Neural crest cell (in vitro differentiated cells): ENCODE results near the gene SNX27. TPM values are rescaled to one million over a fixed set of nuclear protein-coding genes. Genes with fewer than 3 reads are reported as not detected.

Experiments used
- DNase-seq: peaks from one replicate; pipeline ENCODE4 v3.0.0; 2021; ENCODE audit warnings: low read depth, mixed read lengths, low spot score
- H3K27ac Mint-ChIP-seq: one replicate; pipeline ENCODE4 v1.8.0; 2021; ENCODE audit warnings: mild to moderate bottlenecking, mixed read lengths; ENCODE audit not compliant: unreplicated experiment
- H3K27me3 Mint-ChIP-seq: 2 replicates; pipeline ENCODE4 v1.8.0; 2021; ENCODE audit warnings: low read depth, mild to moderate bottlenecking, mixed read lengths
- H3K36me3 Mint-ChIP-seq: 2 replicates; pipeline ENCODE4 v1.8.0; 2021; ENCODE audit warnings: low read depth, mild to moderate bottlenecking, mixed read lengths
- H3K4me1 Mint-ChIP-seq: 2 replicates; pipeline ENCODE4 v1.8.0; 2021; ENCODE audit warnings: mixed read lengths
- H3K4me3 Mint-ChIP-seq: one replicate; pipeline ENCODE4 v1.8.0; 2021; ENCODE audit warnings: mild to moderate bottlenecking, mixed read lengths
- H3K9me3 Mint-ChIP-seq: 2 replicates; pipeline ENCODE4 v1.8.0; 2021; ENCODE audit warnings: mixed read lengths
- CTCF ChIP-seq: fragments of 200-600 bp; sonication (generic); conservative IDR thresholded peaks from 2 replicates; pipeline ENCODE4 v1.5.0; 2021; ENCODE audit warnings: antibody characterized with exemption, mild to moderate bottlenecking
- total RNA-seq: library from RNA; stranded (reverse); gene quantifications from 2 replicates; pipeline ENCODE4 v1.2.1, GENCODE V29; 2021

The SNX27 gene
- total RNA-seq, 1 donor from 2014 or later: 48.3 TPM

DNA sequence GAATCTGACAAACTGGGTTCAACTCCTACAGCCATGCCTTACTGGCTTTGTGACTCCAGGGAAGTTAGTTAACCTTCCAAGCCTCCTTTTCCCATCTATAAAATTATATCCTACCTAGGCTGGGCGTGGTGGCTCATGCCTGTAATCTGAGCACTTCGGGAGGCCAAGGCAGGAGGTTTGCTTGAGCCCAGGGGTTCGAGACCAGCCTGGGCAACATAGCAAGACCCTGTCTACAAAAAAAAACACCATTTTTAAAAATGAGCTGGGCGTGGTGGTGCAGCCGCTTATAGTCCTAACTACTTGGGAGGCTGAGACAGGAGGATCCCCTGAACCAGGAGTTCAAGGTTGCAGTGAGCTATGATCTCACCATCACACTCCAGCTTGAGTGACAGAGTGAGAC lies 89.7 kb downstream of the SNX27 start:
- H3K4me3 Mint-ChIP-seq: no peak overlapping the region
- H3K4me1 Mint-ChIP-seq: peaks cover 17% of the 10 kb centered on the region
- DNase-seq: no peak
- H3K27me3 Mint-ChIP-seq: no peaks in the 10 kb centered on the region
- TF ChIP-seq CTCF: no peak
- no peaks in the 10 kb centered on the region for H3K9me3 Mint-ChIP-seq
- H3K36me3 Mint-ChIP-seq: peaks cover 7% of the 10 kb centered on the region
- H3K27ac Mint-ChIP-seq: no peak overlapping the region

GRCh38 chr1:151702936-151703335 lies 91.1 kb downstream of the SNX27 start:
- Mint-ChIP-seq H3K4me3 (no peak overlapping the region), H3K4me1 (peaks cover 17% of the 10 kb centered on the region), H3K27ac (no peak overlapping the region), H3K9me3 (no peaks in the 10 kb centered on the region), H3K36me3 (peaks cover 7% of the 10 kb centered on the region), H3K27me3 (no peaks in the 10 kb centered on the region)
- DNase-seq: no peak
- no peak for TF ChIP-seq CTCF

DNA sequence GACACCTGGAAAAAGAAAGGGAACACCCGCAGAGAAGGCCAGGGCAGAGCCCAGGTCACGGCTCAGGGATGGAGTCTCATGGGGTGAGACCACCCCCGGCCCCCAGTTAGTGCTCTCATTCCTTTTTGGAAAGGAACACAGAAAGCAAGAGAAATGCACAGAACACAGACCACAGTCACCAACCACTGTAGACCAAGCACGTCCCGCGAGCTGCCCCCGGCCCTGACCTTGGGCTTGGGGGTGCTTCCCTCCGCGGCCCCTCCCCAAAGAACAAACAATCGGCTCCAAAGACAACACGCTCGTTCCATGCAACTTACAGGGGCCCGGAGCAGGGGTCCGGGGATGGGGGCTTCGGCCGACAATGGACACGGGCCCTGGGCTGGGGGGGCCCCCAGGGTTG lies 92.0 kb downstream of the SNX27 start:
- peaks cover 17% of the 10 kb centered on the region for H3K4me1 Mint-ChIP-seq
- no peak for DNase-seq
- H3K36me3 Mint-ChIP-seq: peaks cover 7% of the 10 kb centered on the region
- H3K27ac Mint-ChIP-seq: peak overlapping the region; percentile 71
- H3K9me3 Mint-ChIP-seq: no peaks in the 10 kb centered on the region
- TF ChIP-seq CTCF: no peak
- no peaks in the 10 kb centered on the region for H3K27me3 Mint-ChIP-seq
- H3K4me3 Mint-ChIP-seq: no peak overlapping the region

- Mint-ChIP-seq H3K36me3 (peaks cover 7% of the 10 kb centered on the region), H3K4me1 (peaks cover 18% of the 10 kb centered on the region), H3K9me3 (no peaks in the 10 kb centered on the region), H3K27ac (no peak overlapping the region), H3K27me3 (no peaks in the 10 kb centered on the region), H3K4me3 (no peak overlapping the region)
- TF ChIP-seq CTCF: no peak
- no peak for DNase-seq
Observed at GRCh38 chr1:151704246-151704645, 92.4 kb downstream of the SNX27 start.

DNA sequence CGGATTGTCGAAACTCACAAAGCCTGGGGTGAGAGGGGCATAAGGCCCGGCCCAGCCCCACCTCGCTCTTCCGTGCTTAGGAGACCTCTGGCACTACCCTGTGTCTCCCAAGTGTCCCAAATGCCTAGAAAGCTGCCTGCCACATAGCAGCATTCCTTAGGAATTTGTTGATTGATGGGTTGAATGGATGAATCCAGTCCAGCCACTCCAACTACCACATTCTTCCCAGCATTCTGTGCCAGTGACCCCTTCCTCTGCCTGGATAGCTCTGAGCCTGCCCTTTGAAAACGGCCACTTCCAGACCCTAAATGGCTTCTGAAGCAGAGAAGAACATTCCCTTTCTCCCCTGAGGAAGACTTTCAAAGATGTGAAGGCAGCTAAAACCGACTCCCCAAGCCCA lies 93.3 kb downstream of the SNX27 start:
- H3K27me3 Mint-ChIP-seq: no peaks in the 10 kb centered on the region
- H3K36me3 Mint-ChIP-seq: peaks cover 5% of the 10 kb centered on the region

More for the DNA sequence above, 93.3 kb downstream of the SNX27 start:
- H3K9me3 Mint-ChIP-seq: no peaks in the 10 kb centered on the region
- peaks cover 27% of the 10 kb centered on the region for H3K4me1 Mint-ChIP-seq
- no peak overlapping the region for H3K27ac Mint-ChIP-seq
- H3K4me3 Mint-ChIP-seq: no peak overlapping the region
- no peak for DNase-seq
- no peak for TF ChIP-seq CTCF
